HG03460 (cell line): ENCODE measurements around the gene TNNC1.

Experiments used
- ATAC-seq: cut with Tn5 transposase; IDR thresholded peaks from one replicate; pipeline ENCODE4 v1.9.1; 2021; ENCODE audit not compliant: unreplicated experiment

Gene TNNC1

DNA sequence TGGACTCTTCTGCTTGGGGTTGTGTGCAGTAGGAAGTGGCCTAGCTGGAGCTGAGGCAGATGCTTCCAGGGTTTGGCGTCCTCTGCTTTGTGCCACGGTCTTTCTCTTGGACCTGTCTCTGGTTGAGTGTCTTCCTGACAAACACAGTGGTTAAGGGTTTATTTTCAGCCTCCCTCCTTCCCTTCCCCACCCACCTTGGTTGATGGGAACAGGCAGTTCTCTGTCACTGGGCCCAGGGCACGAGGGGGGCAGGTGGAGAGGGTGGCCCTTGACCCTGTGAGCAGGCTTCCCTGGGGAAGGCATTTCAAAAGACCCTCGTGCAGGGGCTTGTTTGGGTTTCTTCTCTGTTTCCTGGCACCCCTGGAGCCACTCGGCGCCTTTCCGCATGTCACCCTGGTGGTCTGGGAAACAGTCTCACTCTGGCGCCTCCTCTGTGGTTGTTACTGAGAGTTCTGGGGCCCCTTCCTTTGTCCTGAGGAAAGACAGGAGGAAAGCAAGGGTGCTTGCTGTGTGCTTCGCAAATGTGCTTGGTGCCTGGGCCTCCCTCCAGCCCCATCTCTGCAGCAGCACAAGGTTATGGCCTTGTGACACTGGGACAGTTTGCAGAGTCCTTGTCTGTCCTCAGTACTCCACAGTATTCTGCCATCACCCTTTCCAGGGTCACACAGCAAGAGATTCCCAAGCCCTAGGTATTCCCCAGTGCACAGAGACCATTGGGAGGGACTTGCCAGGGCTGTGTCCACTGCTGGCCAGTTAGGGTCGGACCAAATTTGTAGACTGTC is 31.0 kb upstream of the TNNC1 start:
- ATAC-seq, result no peak

- ATAC-seq, result no peak
These were observed 29.9 kb upstream of the TNNC1 start for GRCh38 chr3:52483577-52484381.

DNA sequence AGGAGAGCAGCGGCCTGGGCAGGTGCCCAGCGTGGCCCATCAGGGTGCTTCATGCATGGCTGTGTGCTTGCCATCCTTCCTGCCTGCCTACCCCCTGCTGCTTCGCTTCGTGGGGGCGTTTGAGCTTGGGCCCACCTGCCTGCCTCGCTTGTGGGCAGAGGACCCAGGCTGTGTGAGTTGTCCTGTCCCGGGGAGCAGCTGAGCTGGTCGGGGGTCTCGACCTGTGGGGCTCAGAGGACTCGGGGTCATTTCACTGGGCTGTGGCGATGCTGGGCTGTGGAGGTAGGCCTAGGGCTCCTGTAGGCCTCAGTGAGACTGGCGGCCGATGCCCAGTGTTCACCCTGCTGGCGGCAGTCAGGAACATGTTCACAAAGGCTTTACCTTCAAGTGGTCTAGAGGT is 29.2 kb upstream of the TNNC1 start:
- no peak for ATAC-seq

DNA sequence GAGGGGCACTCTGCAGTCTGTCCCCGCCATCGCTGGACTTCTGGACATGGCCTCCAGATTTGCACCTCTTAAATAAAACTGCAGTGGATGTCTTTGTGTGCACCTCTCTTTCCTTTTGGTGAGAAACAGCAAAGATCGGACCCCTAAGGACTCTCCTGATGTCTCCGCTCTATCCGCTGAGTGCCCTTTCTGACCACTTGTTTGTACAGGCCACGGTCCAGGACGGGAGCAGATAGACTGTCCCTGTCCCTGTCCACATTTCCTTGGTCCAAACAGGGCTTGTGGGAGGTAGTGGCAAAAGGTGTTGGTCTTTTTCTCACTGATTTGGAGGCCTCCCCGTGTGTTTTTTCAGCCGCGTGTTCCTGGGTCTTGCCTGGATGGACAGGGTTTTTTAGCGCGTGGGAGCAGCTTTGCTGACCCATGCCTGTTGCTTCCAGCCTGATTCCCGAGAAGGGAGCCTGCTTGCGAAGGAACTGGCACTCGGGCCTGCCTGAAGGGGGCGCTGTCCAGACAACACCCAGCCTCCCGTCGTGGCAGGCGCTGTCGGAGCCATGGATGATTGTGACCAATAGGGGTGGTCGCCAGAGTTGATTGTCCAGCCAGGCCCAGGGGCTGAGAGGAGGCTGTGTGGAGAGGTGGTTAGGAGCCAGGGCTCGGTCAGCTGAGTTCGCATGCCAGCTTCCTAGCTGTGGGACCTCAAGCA is 28.1 kb upstream of the TNNC1 start:
- ATAC-seq, result no peak

DNA sequence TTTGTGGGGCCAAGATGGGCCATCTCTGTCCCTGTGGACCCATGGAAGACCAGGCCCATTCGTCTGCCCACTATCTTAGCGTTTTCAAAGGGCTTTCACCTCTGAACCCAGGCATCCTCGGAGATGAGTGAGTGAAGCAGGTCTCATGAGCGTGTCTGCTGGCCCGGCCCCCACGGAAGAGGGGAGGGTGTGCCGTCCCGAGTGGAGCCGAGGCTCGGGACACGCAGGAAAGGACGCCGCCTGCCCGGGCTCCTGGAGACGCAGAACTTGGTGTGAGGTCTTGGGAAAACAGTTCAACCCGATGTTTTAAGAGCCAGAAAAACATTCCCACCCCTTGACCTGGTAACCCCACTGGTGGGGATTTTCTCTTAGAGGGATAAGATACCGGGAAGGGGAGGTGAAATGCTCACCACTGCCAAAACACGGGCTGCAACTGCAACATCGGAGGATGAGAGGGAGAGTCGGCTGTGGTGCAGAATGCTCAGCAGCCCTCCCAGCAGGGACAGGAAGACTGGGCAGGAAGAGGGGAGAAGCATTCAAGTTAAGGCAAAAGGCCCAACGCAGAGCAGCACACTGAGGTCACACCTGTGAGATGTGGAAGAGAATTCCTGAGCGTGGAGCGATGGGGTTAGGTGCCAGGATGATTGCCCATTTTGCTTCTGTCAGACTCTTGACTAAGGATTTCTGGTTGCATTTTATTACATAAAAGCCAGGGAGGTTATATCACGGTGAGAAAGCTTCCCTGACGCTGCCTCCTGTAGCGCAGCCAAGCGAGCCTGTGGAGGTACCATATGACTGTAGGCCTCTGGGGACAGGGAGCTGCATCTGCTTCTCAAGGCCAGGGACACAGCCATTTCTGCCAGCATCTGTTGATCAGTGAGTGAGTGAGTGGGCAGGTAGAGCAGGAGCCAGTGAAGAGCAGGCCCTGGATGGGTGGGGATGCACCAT is 27.2 kb upstream of the TNNC1 start:
- ATAC-seq, result no peak

DNA sequence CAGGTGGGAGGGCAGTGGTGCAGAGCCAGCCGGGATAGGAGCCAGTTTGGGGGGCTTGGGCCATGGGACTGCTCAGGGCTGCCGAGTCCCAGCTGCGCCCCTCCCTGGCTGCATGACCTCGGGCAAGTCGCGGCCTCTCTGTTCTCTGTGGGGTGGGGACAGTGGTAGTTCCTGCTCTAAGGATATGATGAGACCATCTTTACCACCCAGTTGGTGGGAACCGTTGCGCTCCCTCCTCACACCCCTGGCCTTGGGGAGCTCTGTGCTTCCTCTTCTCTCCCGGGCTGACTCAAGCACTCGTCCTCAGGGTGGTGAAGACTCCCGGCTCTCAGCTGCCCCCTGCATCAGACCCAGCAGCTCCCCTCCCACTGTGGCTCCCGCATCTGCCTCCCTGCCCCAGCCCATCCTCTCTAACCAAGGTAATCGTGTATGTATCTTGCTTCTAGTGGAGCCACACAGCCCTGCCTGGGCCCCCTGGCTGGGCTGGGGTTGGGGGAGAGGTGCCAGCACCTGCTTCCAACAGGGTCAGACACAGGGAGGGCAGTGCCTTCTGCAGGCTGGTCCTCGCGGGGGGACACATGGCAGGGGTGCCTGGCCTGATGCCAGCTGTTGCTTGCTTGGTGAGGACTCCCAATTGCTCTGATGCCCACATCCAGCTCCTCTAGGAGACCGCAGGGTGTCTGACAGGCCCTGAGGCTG is 26.2 kb upstream of the TNNC1 start:
- no peak for ATAC-seq

- ATAC-seq, result no peak
These were observed 25.4 kb upstream of the TNNC1 start for GRCh38 chr3:52479037-52479876.

DNA sequence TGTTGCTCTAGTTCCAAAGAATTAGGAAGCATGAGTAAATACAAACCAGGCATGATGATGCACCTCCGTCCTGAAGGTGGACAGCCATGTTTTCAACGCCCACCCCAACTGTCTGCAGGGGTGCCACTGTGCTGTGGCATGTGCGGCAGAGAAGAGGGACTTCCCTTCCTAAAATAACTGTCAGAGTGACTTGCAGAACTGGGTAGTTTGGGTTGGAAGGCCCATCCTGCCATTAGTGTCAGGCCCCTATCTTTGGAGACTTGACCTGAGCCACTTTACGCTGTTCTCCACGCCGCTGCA is 23.9 kb upstream of the TNNC1 start:
- ATAC-seq, result no peak

DNA sequence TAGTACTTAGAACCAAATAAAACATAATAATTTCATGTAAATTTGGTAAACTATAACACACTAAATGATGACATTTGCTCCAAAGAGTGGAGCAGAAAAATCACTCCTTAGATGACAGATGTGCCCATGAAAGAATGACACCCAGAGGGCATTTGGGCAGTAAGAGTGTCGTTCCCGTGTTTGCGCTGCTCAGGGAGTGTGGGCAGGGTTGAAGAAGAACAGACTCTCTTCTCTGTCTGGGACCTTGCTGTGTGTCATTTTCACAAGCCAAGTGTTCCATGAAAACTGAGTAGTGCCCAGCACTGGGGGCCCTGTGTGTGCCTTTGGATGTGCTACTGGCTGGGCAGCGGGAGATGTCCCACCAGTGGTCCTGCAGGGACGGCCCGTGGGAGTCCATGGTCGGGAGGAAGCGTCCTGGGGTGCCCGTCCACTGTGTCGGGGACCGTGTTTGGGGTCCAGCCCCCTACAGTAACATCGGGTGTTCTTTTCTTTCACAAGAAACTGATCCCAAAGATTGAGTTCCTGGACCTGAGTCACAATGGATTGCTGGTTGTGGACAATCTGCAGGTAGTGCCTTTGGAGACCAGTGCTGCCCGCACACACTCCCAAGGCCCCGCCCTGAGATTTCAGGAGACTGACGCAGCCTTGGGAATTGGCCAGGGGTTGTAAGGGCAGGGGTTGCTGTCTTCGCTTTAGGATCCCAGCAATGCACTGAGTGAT is 23.4 kb upstream of the TNNC1 start:
- ATAC-seq, result no peak

GRCh38 chr3:52473026-52473425 is 19.2 kb upstream of the TNNC1 start:
- ATAC-seq, result no peak

- no peak for ATAC-seq
These were observed 18.6 kb upstream of the TNNC1 start for GRCh38 chr3:52472239-52473000.

GRCh38 chr3:52471371-52472238 is 17.8 kb upstream of the TNNC1 start:
- no peak for ATAC-seq

- no peak for ATAC-seq
These were observed 17.1 kb upstream of the TNNC1 start for GRCh38 chr3:52470920-52471319.

DNA sequence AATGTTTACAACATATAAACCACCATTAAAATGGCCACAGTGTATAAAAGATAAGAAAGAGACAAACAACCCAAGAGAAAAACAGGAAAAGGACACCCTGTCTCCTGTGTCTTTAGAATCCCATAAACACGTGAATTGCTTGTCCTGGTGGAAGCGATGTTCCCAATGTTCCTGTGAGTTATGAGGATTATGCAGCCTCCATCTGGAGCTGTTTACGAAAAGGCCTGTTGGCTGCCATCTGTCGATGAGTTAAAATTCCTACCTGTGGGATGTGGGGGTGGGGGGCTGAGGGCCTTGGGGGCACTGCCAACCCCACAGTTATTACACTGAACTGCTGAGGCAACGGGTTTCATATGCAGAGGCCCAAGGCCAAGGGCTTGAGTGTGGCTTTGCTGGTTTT is 15.2 kb upstream of the TNNC1 start:
- no peak for ATAC-seq

- no peak for ATAC-seq
These were observed 14.5 kb upstream of the TNNC1 start for GRCh38 chr3:52468336-52468735.

- ATAC-seq, result no peak
These were observed 9.6 kb upstream of the TNNC1 start for GRCh38 chr3:52463416-52463815.

DNA sequence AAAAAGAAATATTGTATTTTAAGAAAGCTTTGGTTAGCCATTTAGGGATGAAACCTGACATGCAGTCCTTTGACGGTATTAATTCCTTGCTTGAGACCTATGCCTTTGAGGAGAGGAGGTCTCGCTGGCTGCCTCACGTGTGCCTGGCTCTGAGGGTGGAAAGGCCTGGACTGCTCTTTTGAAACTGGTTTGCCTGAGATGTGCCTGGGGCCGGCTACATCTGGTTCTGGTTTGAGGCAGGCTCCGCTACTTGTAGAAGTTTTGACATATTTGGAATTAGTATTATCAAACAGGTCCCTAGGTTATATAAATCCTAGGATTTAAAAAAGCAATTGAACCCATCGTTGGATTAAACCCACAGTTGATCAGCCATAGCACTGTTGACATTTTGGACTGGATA is 8.0 kb upstream of the TNNC1 start:
- no peak for ATAC-seq
